SK-N-SH treated with all-trans-retinoic acid at 6 μM for 48 hours (cell line): ENCODE data around the gene DNAJC1.
"Not testable (repeated sequence)": the region's sequence is repeated elsewhere in the genome, so short reads cannot be mapped to it uniquely, and the experiment has no call there.

ENCODE experiments used
- ARNTL ChIP-seq: fragments of 450-650 bp; formaldehyde crosslinking; IDR thresholded peaks from 2 replicates; pipeline ENCODE4 v1.5.0; 2020; ENCODE audit warnings: low read depth, mild to moderate bottlenecking, moderate library complexity, borderline replicate concordance
- ESRRG ChIP-seq: fragments of 250-450 bp; sonication (Bioruptor Pico); IDR thresholded peaks from 2 replicates; pipeline ENCODE4 v1.6.1; 2021; ENCODE audit warnings: mild to moderate bottlenecking
- GLIS3 ChIP-seq: fragments of 250-450 bp; sonication (Bioruptor Pico); IDR thresholded peaks from 2 replicates; pipeline ENCODE4 v1.5.0; 2020; ENCODE audit warnings: mild to moderate bottlenecking, moderate library complexity
- OSR1 ChIP-seq: fragments of 250-450 bp; sonication (Bioruptor Pico); IDR thresholded peaks from 2 replicates; pipeline ENCODE4 v1.8.0; 2022; ENCODE audit warnings: moderate library complexity, mild to moderate bottlenecking, inconsistent platforms
- RARB ChIP-seq: fragments of 250-450 bp; sonication (Bioruptor Pico); IDR thresholded peaks from 2 replicates; pipeline ENCODE4 v1.8.0; 2021; ENCODE audit warnings: mild to moderate bottlenecking, moderate library complexity
- TOX ChIP-seq: fragments of 250-450 bp; sonication (Bioruptor Pico); IDR thresholded peaks from 2 replicates; pipeline ENCODE4 v1.8.0; 2021; ENCODE audit warnings: mild to moderate bottlenecking, moderate library complexity, borderline replicate concordance
- ZC3H10 ChIP-seq: fragments of 250-450 bp; sonication (Bioruptor Pico); IDR thresholded peaks from 2 replicates; pipeline ENCODE4 v1.5.1; 2021; ENCODE audit warnings: mild to moderate bottlenecking, moderate library complexity
- ZFP3 ChIP-seq: fragments of 250-450 bp; sonication (Bioruptor Pico); IDR thresholded peaks from 2 replicates; pipeline ENCODE4 v1.5.0; 2020; ENCODE audit warnings: mild to moderate bottlenecking, moderate library complexity
- ZFP30 ChIP-seq: fragments of 450-650 bp; formaldehyde crosslinking; IDR thresholded peaks from 2 replicates; pipeline ENCODE4 v1.5.0; 2022; ENCODE audit warnings: mild to moderate bottlenecking, moderate library complexity
- ZNF70 ChIP-seq: fragments of 450-650 bp; formaldehyde crosslinking; IDR thresholded peaks from 2 replicates; pipeline ENCODE4 v1.5.0; 2020; ENCODE audit warnings: mild to moderate bottlenecking, moderate library complexity
- TF ChIP-seq, protein P1 (sequence below): fragments of 250-450 bp; sonication (Bioruptor Pico); IDR thresholded peaks from 2 replicates; pipeline ENCODE4 v1.8.0; 2020; ENCODE audit warnings: mild to moderate bottlenecking, moderate library complexity, borderline replicate concordance

DNA sequence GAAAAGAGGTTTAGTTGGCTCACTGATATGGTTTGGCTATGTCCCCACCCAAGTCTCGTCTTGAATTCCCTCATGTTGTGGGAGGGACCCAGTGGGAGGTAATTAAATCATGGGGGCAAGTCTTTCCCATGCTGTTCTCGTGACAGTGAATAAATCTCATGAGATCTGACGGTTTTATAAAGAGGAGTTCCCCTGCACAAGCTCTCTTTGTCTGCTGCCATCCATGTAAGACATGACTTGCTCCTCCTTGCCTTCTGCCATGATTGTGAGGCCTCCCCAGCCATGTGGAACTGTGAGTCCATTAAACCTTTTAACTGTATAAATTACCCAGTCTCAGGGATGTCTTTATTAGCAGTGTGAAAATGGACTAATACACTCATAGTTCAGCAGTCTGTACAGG is 28.7 kb upstream of the DNAJC1 start:
- not testable (repeated sequence) for TF ChIP-seq RARB (CRISPR knock-in tag); ESRRG (CRISPR knock-in tag); ZNF70 (CRISPR knock-in tag); OSR1; TOX (CRISPR knock-in tag); GLIS3 (CRISPR knock-in tag); ZFP30 (CRISPR knock-in tag); ARNTL (CRISPR knock-in tag); ZC3H10 (CRISPR knock-in tag); ZFP3 (CRISPR knock-in tag)
- TF ChIP-seq, protein P1, sequence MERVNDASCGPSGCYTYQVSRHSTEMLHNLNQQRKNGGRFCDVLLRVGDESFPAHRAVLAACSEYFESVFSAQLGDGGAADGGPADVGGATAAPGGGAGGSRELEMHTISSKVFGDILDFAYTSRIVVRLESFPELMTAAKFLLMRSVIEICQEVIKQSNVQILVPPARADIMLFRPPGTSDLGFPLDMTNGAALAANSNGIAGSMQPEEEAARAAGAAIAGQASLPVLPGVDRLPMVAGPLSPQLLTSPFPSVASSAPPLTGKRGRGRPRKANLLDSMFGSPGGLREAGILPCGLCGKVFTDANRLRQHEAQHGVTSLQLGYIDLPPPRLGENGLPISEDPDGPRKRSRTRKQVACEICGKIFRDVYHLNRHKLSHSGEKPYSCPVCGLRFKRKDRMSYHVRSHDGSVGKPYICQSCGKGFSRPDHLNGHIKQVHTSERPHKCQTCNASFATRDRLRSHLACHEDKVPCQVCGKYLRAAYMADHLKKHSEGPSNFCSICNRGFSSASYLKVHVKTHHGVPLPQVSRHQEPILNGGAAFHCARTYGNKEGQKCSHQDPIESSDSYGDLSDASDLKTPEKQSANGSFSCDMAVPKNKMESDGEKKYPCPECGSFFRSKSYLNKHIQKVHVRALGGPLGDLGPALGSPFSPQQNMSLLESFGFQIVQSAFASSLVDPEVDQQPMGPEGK (CRISPR knock-in tag) = not testable (repeated sequence)
